MCF 10A (cell line): ENCODE measurements around the gene OPCML. TPM values are rescaled to one million over a fixed set of nuclear protein-coding genes. Genes with fewer than 3 reads are reported as not detected.

Experiments used
- BruUV-seq: library from RNA; stranded (reverse); fragments of 400-500 nt; replicated peaks from 2 replicates; lab custom pipeline; 2021; lab: Mats Ljungman, UMichigan
- CTCF ChIA-PET: fragments of 300-600 bp; sonication (Branson Sonifier 250); formaldehyde crosslinking; extraction: SDS; loops from one replicate; lab custom pipeline; 2021; ENCODE audit warnings: antibody characterized with exemption, inconsistent platforms; lab: Yijun Ruan, JAX
- POLR2A ChIA-PET: fragments of 300-600, 350-650 bp; sonication (Branson Sonifier 250); formaldehyde crosslinking; extraction: SDS; loops from one replicate; lab custom pipeline; 2020; ENCODE audit warnings: antibody characterized with exemption, inconsistent platforms; lab: Yijun Ruan, JAX
- DNase-seq: peaks from one replicate; pipeline ENCODE4 v3.0.0-alpha.2; 2018; ENCODE audit not compliant: unreplicated experiment
- H3K27ac Mint-ChIP-seq: one replicate; pipeline ENCODE4 v1.8.0; 2022; ENCODE audit warnings: mild to moderate bottlenecking, low read depth, mixed read lengths; ENCODE audit not compliant: unreplicated experiment
- H3K27me3 Mint-ChIP-seq: one replicate; pipeline ENCODE4 v1.8.0; 2022; ENCODE audit warnings: mixed read lengths; ENCODE audit not compliant: insufficient read depth, unreplicated experiment
- H3K36me3 Mint-ChIP-seq: one replicate; pipeline ENCODE4 v1.8.0; 2022; ENCODE audit warnings: mild to moderate bottlenecking, moderate library complexity, mixed read lengths; ENCODE audit not compliant: insufficient read depth, unreplicated experiment
- H3K4me1 Mint-ChIP-seq: one replicate; pipeline ENCODE4 v1.8.0; 2022; ENCODE audit warnings: mixed read lengths; ENCODE audit not compliant: insufficient read depth, unreplicated experiment
- H3K4me3 Mint-ChIP-seq: one replicate; pipeline ENCODE4 v1.8.0; 2022; ENCODE audit warnings: mild to moderate bottlenecking, moderate library complexity, mixed read lengths; ENCODE audit not compliant: unreplicated experiment
- H3K9me3 Mint-ChIP-seq: one replicate; pipeline ENCODE4 v1.8.0; 2022; ENCODE audit warnings: mixed read lengths; ENCODE audit not compliant: unreplicated experiment
- CTCF ChIP-seq: fragments of 200-600 bp; IDR thresholded peaks from one replicate; pipeline ENCODE4 v1.8.0; 2022; ENCODE audit warnings: antibody characterized with exemption, mild to moderate bottlenecking; ENCODE audit not compliant: unreplicated experiment
- intact Hi-C: fragments of 100-400 bp; cut with micrococcal nuclease; formaldehyde crosslinking; loops from 2 replicates; pipeline ENCODE4 v1.14.1; 2022
- total RNA-seq: library from RNA; stranded (reverse); gene quantifications from 2 replicates; pipeline ENCODE4 v1.2.3, GENCODE V29; 2022

Gene OPCML
- total RNA-seq, 1 experiment from 2014 or later: not detected

GRCh38 chr11:132898676-132899075, 633.6 kb downstream of the OPCML start:
- Mint-ChIP-seq H3K4me1 (no peaks in the 10 kb centered on the region), H3K27ac (no peak overlapping the region), H3K27me3 (no peaks in the 10 kb centered on the region), H3K36me3 (no peaks in the 10 kb centered on the region), H3K4me3 (no peak overlapping the region), H3K9me3 (peaks cover 53% of the 10 kb centered on the region)
- intact Hi-C loops: no loop called here
- POLR2A ChIA-PET: no interaction called here
- CTCF ChIA-PET: interaction anchor here (1.4 kb wide), 1 partner anchor 52 kb away, joined by 3 read pairs; no protein-coding TSS in a partner anchor
- BruUV-seq: no TSS peak
- TF ChIP-seq CTCF: no peak
- no peak for DNase-seq

- TF ChIP-seq CTCF: no peak
- no peaks in the 10 kb centered on the region for H3K36me3 Mint-ChIP-seq
- ChIA-PET CTCF (interaction anchor here (1.4 kb wide), 1 partner anchor 51 kb away, joined by 3 read pairs; no protein-coding TSS in a partner anchor), POLR2A (no interaction called here)
- H3K27me3 Mint-ChIP-seq: no peaks in the 10 kb centered on the region
- H3K27ac Mint-ChIP-seq: no peak overlapping the region
- no TSS peak for BruUV-seq
- no peak overlapping the region for H3K4me3 Mint-ChIP-seq
- peaks cover 50% of the 10 kb centered on the region for H3K9me3 Mint-ChIP-seq
- peak; percentile 29 for DNase-seq
- intact Hi-C loops: no loop called here
- no peaks in the 10 kb centered on the region for H3K4me1 Mint-ChIP-seq
Measured at GRCh38 chr11:132898021-132898420, 634.3 kb downstream of the OPCML start.

GRCh38 chr11:132895340-132895739, 637.0 kb downstream of the OPCML start:
- intact Hi-C loops: no loop called here
- H3K36me3 Mint-ChIP-seq: no peaks in the 10 kb centered on the region
- peak; percentile 4 for DNase-seq
- H3K4me1 Mint-ChIP-seq: no peaks in the 10 kb centered on the region
- peaks cover 45% of the 10 kb centered on the region for H3K9me3 Mint-ChIP-seq
- BruUV-seq: no TSS peak
- no peak overlapping the region for H3K4me3 Mint-ChIP-seq
- H3K27ac Mint-ChIP-seq: no peak overlapping the region
- H3K27me3 Mint-ChIP-seq: no peaks in the 10 kb centered on the region
- POLR2A ChIA-PET: no interaction called here
- TF ChIP-seq CTCF: no peak
- CTCF ChIA-PET: interaction anchor here (0.5 kb wide), 1 partner anchor 10 kb away, joined by 3 read pairs; no protein-coding TSS in a partner anchor

- Mint-ChIP-seq H3K4me3 (no peak overlapping the region), H3K4me1 (no peaks in the 10 kb centered on the region), H3K27me3 (no peaks in the 10 kb centered on the region), H3K36me3 (no peaks in the 10 kb centered on the region), H3K27ac (no peak overlapping the region), H3K9me3 (peaks cover 38% of the 10 kb centered on the region)
- CTCF ChIA-PET: interaction anchor here (0.5 kb wide), 1 partner anchor 9 kb away, joined by 3 read pairs; no protein-coding TSS in a partner anchor
- TF ChIP-seq CTCF: no peak
- BruUV-seq: no TSS peak
- intact Hi-C loops: no loop called here
- DNase-seq: no peak
- POLR2A ChIA-PET: no interaction called here
Measured at GRCh38 chr11:132894606-132895005, 637.7 kb downstream of the OPCML start.
